ENCODE results near the gene NREP. TPM values are rescaled to one million over a fixed set of nuclear protein-coding genes. Genes with fewer than 3 reads are reported as not detected.

Gene NREP
- total RNA-seq, 1 donor from 2014 or later, result 21.6 TPM

GRCh38 chr5:111681414-111682120, 75.4 kb downstream of the NREP start:
- Histone ChIP-seq H3K27me3 (ENCODE audit: low read depth) (no peaks in the 10 kb centered on the region), H3K4me3 (no peak overlapping the region), H3K9me3 (no peaks in the 10 kb centered on the region), H3K27ac (peak overlapping the region; percentile 32), H3K36me3 (no peaks in the 10 kb centered on the region), H3K4me1 (peaks cover 17% of the 10 kb centered on the region)
- no peak for DNase-seq
- no peak for TF ChIP-seq CTCF (IDR thresholded peaks at IDR 0.05)
- intact Hi-C loops (cut with DNase I), result no loop called here
- peak in 1 of 2 donors; percentile 8 for ATAC-seq

- DNase-seq (no peak), ATAC-seq (peak; percentile 71 to 80)
- Histone ChIP-seq H3K9me3 (no peaks in the 10 kb centered on the region), H3K4me1 (peaks cover 17% of the 10 kb centered on the region), H3K27ac (peak overlapping the region; percentile 32), H3K27me3 (ENCODE audit: low read depth) (no peaks in the 10 kb centered on the region), H3K4me3 (peak overlapping the region; percentile 24), H3K36me3 (no peaks in the 10 kb centered on the region)
- TF ChIP-seq CTCF (IDR thresholded peaks at IDR 0.05), result no peak
- intact Hi-C loops (cut with DNase I), result no loop called here
These were observed 76.1 kb downstream of the NREP start for GRCh38 chr5:111680737-111681413.

GRCh38 chr5:111679611-111680010, 77.4 kb downstream of the NREP start:
- DNase-seq, result no peak

More at GRCh38 chr5:111679611-111680010, 77.4 kb downstream of the NREP start:
- no peak for TF ChIP-seq CTCF (IDR thresholded peaks at IDR 0.05)
- Histone ChIP-seq H3K4me1 (peaks cover 17% of the 10 kb centered on the region), H3K27ac (no peak overlapping the region), H3K36me3 (no peaks in the 10 kb centered on the region), H3K9me3 (no peaks in the 10 kb centered on the region), H3K27me3 (ENCODE audit: low read depth) (no peaks in the 10 kb centered on the region), H3K4me3 (no peak overlapping the region)
- intact Hi-C loops (cut with DNase I), result no loop called here
- ATAC-seq, result no peak

Other genes starting within 250 kb of the NREP start
- 40.2 TPM for gene STARD4, start 244.7 kb downstream of the NREP start, total RNA-seq